Stomach (tissue), 9 donors: Measurements from ENCODE around the gene RPS6KB2. TPM values are rescaled to one million over a fixed set of nuclear protein-coding genes. Genes with fewer than 3 reads are reported as not detected.

Experiments used
- DNase-seq, 2 donors: peaks; one replicate each; pipeline versions ENCODE4 v3.0.0 to v3.0.0-alpha.2; 2013 to 2019
- H3K27ac ChIP-seq, 5 donors: fragments of 200-600 bp in 4 of 5; sonication (generic) in 4 of 5; one replicate each; pipeline ENCODE4 v1.5.1; 2013 to 2019; ENCODE audit warnings: mild to moderate bottlenecking in 1 of 5, moderate library complexity in 1 of 5
- H3K27me3 ChIP-seq, 3 donors: fragments of 200-600 bp; sonication (generic); one replicate each; pipeline ENCODE4 v1.5.1; 2017 to 2019; ENCODE audit warnings: mixed run types in 1 of 3
- H3K36me3 ChIP-seq, 4 donors: fragments of 200-600 bp; sonication (generic); 1 replicate in 3 of 4; 2 replicates in 1 of 4; pipeline ENCODE4 v1.5.1; 2016 to 2019
- H3K4me1 ChIP-seq, 4 donors: fragments of 200-600 bp; sonication (generic); one replicate each; pipeline ENCODE4 v1.5.1; 2016 to 2019
- H3K4me3 ChIP-seq, 4 donors: fragments of 200-600 bp; sonication (generic) in 3 of 4; one replicate each; pipeline ENCODE4 v1.5.1; 2016 to 2019; ENCODE audit warnings: mild to moderate bottlenecking in 1 of 4
- H3K9me3 ChIP-seq, 4 donors: fragments of 200-600 bp; sonication (generic); one replicate each; pipeline ENCODE4 v1.5.1; 2016 to 2019
- EP300 ChIP-seq: sonication (generic); formaldehyde crosslinking; IDR thresholded peaks from one replicate; pipeline ENCODE4 v1.6.1; 2017; ENCODE audit warnings: antibody characterized with exemption
- POLR2A ChIP-seq, 4 donors: fragments of 450-650 bp; IDR thresholded peaks; one replicate each; pipeline ENCODE4 v1.6.1; 2016; ENCODE audit warnings: antibody characterized with exemption in 4 of 4, control low read depth in 2 of 4, mild to moderate bottlenecking in 1 of 4, moderate library complexity in 1 of 4
- POLR2AphosphoS5 ChIP-seq, 3 donors: sonication (generic); formaldehyde crosslinking; IDR thresholded peaks; one replicate each; pipeline ENCODE4 v1.6.1; 2016; ENCODE audit warnings: antibody characterized with exemption in 3 of 3
- WGBS, 5 donors: extraction: QIAGEN DNeasy Blood & Tissue Kit in 3 of 5; methylation state at CpG; one replicate each; pipeline versions ENCODE4 v1.1.5 to v1.1.7; 2013 to 2018; 5-methylcytosine and 5-hydroxymethylcytosine counted together
- intact Hi-C: fragments of 100-400 bp; cut with DNase I; formaldehyde crosslinking; loops from one replicate; pipeline ENCODE4 v1.15.1; 2023; ENCODE audit warnings: low total_unique reads
- polyA plus RNA-seq, 3 donors: library from polyadenylated mRNA; stranded (reverse); fragments of 200-250 nt; gene quantifications; one replicate each; pipeline ENCODE4 v1.2.3, GENCODE V29; 2013
- total RNA-seq, 5 donors: library from RNA; depleted of rRNA; stranded (reverse); fragments of >200 nt; gene quantifications; one replicate each; pipeline versions ENCODE4 v1.1.0 to v1.2.3, GENCODE V29; 2014 to 2016
- TF ChIP-seq, protein P1 (sequence below), 7 experiments: fragments of 450-650 bp in 4 of 7; fragments of 200-600 bp in 3 of 7; sonication (generic) in 3 of 7; IDR thresholded peaks; one replicate each; pipeline ENCODE4 v1.5.1; 2016 to 2019; ENCODE audit warnings: antibody characterized with exemption in 7 of 7, control low read depth in 2 of 7, mild to moderate bottlenecking in 1 of 7
- donor health status: healthy with polysubstance abuse.
- donor health status: Bipolar disorder and iron deficiency.
- donor health status: healthy.

RPS6KB2 gene
- total and polyA plus RNA-seq, 8 donors = 29.7 to 434 (median 71.5) TPM

DNA sequence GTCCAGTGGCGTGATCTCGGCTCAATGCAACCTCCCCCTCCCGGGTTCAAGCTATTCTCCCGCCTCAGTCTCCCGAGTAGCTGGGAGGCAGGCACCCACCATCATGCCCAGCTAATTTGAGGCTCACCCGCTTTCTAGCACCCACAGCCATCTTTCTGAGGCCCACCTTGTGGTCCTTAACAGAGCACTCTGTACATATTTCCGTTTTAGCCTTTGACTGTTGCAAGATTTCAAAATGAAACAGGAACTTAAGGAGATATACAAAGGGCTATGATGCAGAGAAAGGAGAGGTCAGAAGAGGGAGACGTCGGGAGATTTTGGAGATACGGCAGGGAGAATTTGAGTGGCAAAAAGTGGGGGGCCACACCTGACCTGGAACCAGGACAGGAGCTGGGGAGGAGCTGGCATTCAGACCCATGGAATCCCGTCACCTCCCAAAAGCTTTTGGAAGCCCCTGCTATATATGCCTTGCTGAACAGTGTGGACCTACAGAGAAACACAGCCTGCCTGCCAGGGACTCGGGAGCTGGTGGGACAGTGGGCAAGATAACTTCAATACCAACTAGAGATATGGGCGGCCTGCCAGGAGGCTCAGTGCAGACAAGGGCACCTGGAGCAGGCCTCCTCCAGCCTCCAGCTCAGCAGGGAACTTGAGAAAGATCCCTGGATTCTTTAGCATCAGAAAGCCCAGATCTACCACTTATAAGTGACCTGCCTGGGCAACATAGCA is 46.9 kb upstream of the RPS6KB2 start:
- peak in 1 of 2 donors; percentile 20 for DNase-seq
- no peak overlapping the region for H3K4me3 ChIP-seq
- intact Hi-C loops = loop anchor here (5.0 to 10.0 kb wide), 2 partner anchors 34 to 127 kb away; no protein-coding TSS in a partner anchor
- peak overlapping the region in 3 of 5 donors; percentile 7 to 48 (median 39) for H3K27ac ChIP-seq
- no peaks in the 10 kb centered on the region for H3K9me3 ChIP-seq
- TF ChIP-seq POLR2AphosphoS5 (IDR thresholded peaks at IDR 0.05) = no peak
- no peak for TF ChIP-seq EP300
- no peak for TF ChIP-seq POLR2A (IDR thresholded peaks at IDR 0.05)
- TF ChIP-seq, protein P1, sequence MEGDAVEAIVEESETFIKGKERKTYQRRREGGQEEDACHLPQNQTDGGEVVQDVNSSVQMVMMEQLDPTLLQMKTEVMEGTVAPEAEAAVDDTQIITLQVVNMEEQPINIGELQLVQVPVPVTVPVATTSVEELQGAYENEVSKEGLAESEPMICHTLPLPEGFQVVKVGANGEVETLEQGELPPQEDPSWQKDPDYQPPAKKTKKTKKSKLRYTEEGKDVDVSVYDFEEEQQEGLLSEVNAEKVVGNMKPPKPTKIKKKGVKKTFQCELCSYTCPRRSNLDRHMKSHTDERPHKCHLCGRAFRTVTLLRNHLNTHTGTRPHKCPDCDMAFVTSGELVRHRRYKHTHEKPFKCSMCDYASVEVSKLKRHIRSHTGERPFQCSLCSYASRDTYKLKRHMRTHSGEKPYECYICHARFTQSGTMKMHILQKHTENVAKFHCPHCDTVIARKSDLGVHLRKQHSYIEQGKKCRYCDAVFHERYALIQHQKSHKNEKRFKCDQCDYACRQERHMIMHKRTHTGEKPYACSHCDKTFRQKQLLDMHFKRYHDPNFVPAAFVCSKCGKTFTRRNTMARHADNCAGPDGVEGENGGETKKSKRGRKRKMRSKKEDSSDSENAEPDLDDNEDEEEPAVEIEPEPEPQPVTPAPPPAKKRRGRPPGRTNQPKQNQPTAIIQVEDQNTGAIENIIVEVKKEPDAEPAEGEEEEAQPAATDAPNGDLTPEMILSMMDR (IDR thresholded peaks at IDR 0.05) = no peak
- 68 to 77% (median 73%) methylated on average over 13 of the region's 13 CpGs for WGBS, 5 donors
- H3K4me1 ChIP-seq = peaks cover 4 to 41% (median 7%) of the 10 kb centered on the region in 4 donors
- H3K36me3 ChIP-seq = no peaks in the 10 kb centered on the region
- H3K27me3 ChIP-seq = peaks cover 0 to 5% (median 0%) of the 10 kb centered on the region in 3 donors

DNA sequence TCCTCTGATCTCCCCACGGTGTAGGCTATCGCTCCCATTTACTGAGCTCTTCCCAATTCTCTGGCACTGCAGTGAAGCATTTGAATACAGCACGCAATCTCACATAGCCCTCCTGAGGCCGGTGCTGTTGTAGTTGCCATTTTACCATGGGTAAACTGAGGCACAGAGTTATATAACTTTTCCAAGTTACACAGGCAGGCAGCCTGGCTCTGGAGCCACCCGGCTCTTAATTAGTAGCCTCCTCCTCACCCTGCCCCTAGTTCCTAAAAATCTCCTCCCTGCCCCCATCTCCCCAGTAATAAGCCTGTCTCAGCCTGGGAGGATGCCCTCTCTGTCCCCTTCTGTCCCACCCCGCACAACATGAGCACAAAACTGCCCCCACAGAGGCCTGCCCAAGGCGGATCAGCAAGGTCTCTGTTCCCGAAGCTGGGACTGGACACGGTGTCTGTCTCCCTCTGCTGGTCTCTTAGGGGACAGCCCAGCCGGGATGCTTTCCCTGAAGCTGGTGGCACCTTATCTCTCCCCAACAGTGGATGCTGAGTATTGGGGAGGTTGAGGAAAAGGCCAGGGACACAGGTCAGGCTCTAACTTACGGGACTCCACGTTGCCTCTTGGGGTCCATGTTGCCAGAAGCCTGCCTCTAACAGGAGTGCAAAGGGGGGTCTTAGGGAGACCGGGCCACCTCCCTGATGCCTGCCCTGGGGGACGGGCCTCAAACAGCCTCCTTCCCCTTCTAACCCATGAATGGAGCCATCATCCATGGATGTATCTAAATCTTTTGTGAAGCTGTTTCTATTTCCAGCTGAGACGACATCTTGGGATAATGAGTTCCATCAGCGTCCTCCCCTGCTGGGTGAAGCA is 45.8 kb upstream of the RPS6KB2 start:
- no peak overlapping the region for H3K27ac ChIP-seq

DNA sequence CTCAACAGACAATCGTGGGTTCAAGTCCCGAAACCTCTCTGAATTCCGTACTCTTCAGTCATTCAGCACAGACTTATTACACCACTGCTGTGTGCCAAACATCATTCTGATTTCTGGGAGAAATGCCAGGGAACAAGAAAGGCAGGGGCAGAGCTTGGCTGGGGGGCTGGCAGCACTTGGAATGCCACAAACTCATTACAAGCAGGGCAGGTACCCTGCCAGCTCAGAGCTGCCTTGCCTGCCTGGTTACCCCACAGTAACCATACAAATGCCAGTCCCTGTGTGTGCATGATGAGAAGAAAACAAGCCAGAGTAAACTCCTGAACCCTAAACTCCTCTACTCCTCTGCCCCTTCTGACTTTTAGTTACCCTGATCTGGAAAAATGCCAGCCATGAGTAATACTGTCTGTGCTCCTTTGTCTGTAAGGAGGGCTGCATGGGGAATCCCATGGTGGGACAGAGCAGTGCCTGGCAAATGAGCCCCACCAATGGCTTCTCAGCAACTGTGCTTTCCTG is 43.4 kb upstream of the RPS6KB2 start:
- H3K27me3 ChIP-seq = peaks cover 0 to 5% (median 0%) of the 10 kb centered on the region in 3 donors
- no peak overlapping the region for H3K27ac ChIP-seq
- H3K4me1 ChIP-seq = peaks cover 5 to 37% (median 9%) of the 10 kb centered on the region in 4 donors
- H3K4me3 ChIP-seq = no peak overlapping the region
- intact Hi-C loops = loop anchor here (5.0 to 10.0 kb wide), 2 partner anchors 38 to 130 kb away; no protein-coding TSS in a partner anchor
- no peak for TF ChIP-seq POLR2A (IDR thresholded peaks at IDR 0.05)
- TF ChIP-seq EP300 = no peak
- TF ChIP-seq, protein P1 (IDR thresholded peaks at IDR 0.05) = no peak
- no peak for TF ChIP-seq POLR2AphosphoS5 (IDR thresholded peaks at IDR 0.05)
- H3K36me3 ChIP-seq = no peaks in the 10 kb centered on the region
- 30 to 51% (median 41%) methylated on average over 3 of the region's 3 CpGs for WGBS, 5 donors
- no peak for DNase-seq
- H3K9me3 ChIP-seq = no peaks in the 10 kb centered on the region

More for the DNA sequence above, 45.8 kb upstream of the RPS6KB2 start:
- Histone ChIP-seq H3K4me3 (no peak overlapping the region), H3K27me3 (peaks cover 0 to 5% (median 0%) of the 10 kb centered on the region in 3 donors), H3K9me3 (no peaks in the 10 kb centered on the region), H3K36me3 (no peaks in the 10 kb centered on the region), H3K4me1 (peaks cover 4 to 41% (median 7%) of the 10 kb centered on the region in 4 donors)
- intact Hi-C loops = loop anchor here (5.0 to 10.0 kb wide), 2 partner anchors 35 to 128 kb away; no protein-coding TSS in a partner anchor
- WGBS, 5 donors = 40 to 51% (median 46%) methylated on average over 14 to 16 of the region's 16 CpGs
- no peak for TF ChIP-seq EP300
- peak in 1 of 3 donors; percentile 64 for TF ChIP-seq POLR2AphosphoS5 (IDR thresholded peaks at IDR 0.05)
- TF ChIP-seq, protein P1 (IDR thresholded peaks at IDR 0.05) = peak in 5 of 7 experiments; percentile 86 to 98 (median 91)
- no peak for TF ChIP-seq POLR2A (IDR thresholded peaks at IDR 0.05)
- peak; percentile 88 to 92 for DNase-seq

DNA sequence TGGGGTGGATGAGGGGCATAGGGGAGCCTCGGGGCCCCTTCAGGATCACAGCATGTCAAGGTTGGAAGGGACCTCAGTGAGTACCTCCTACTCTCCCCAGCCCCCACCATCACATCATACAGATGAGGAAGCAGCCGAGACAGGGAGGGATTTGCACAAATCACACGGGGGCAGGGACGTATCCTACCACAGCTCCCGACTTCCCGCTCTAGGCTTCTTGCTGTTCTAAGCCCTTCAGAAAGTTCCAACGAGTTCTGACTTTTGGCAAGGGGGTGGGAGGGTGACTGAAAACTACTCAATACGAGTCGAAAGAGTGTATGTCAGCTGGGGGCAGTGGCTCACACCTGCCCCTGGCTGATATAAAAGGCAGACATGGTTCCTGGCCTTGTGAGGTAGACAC is 41.2 kb upstream of the RPS6KB2 start:
- TF ChIP-seq, protein P1 (IDR thresholded peaks at IDR 0.05) = no peak
- TF ChIP-seq EP300 (no peak), POLR2A (IDR thresholded peaks at IDR 0.05) (no peak), POLR2AphosphoS5 (IDR thresholded peaks at IDR 0.05) (no peak)
- H3K4me3 ChIP-seq = no peak overlapping the region
- H3K9me3 ChIP-seq = no peaks in the 10 kb centered on the region
- H3K27ac ChIP-seq = no peak overlapping the region
- H3K27me3 ChIP-seq = peaks cover 0 to 5% (median 0%) of the 10 kb centered on the region in 3 donors
- peaks cover 13 to 36% (median 24%) of the 10 kb centered on the region in 4 donors for H3K4me1 ChIP-seq
- no peak for DNase-seq
- intact Hi-C loops = loop anchor here (10.0 kb wide), 1 partner anchor 132 kb away; no protein-coding TSS in a partner anchor
- 37 to 45% (median 40%) methylated on average over 8 to 9 of the region's 9 CpGs for WGBS, 5 donors
- H3K36me3 ChIP-seq = no peaks in the 10 kb centered on the region
